GM10847 (cell line): Measurements from ENCODE around the gene ELANE.

Experiments used
- POLR2A ChIP-seq: IDR thresholded peaks from 2 replicates; pipeline ENCODE4 v1.6.1; 2011; ENCODE audit not compliant: insufficient read length; ENCODE audit errors: extremely low read depth

The ELANE gene

GRCh38 chr19:812049-812746 lies 39.9 kb upstream of the ELANE start:
- TF ChIP-seq POLR2A = no peak

GRCh38 chr19:812747-813218 lies 39.3 kb upstream of the ELANE start:
- TF ChIP-seq POLR2A = no peak

GRCh38 chr19:813219-814151 lies 38.6 kb upstream of the ELANE start:
- TF ChIP-seq POLR2A = peak; percentile 15

GRCh38 chr19:814152-815078 lies 37.7 kb upstream of the ELANE start:
- no peak for TF ChIP-seq POLR2A

- no peak for TF ChIP-seq POLR2A
Measured at GRCh38 chr19:815079-815774, 36.9 kb upstream of the ELANE start.

- no peak for TF ChIP-seq POLR2A
Measured at GRCh38 chr19:815775-816499, 36.2 kb upstream of the ELANE start.

- no peak for TF ChIP-seq POLR2A
Measured at GRCh38 chr19:816500-816857, 35.6 kb upstream of the ELANE start.

- TF ChIP-seq POLR2A = no peak
Measured at GRCh38 chr19:821231-821824, 30.8 kb upstream of the ELANE start.

- no peak for TF ChIP-seq POLR2A
Measured at GRCh38 chr19:821825-822503, 30.1 kb upstream of the ELANE start, which contains the start of gene PLPPR3. Gene PLPPR3 (minus strand): TSS chr19:821955. CDS start chr19:821559, 396 bp downstream.

GRCh38 chr19:823565-824121 lies 28.5 kb upstream of the ELANE start:
- no peak for TF ChIP-seq POLR2A

- no peak for TF ChIP-seq POLR2A
Measured at GRCh38 chr19:824885-825284, 27.2 kb upstream of the ELANE start.

GRCh38 chr19:825897-826644 lies 26.0 kb upstream of the ELANE start:
- TF ChIP-seq POLR2A = no peak

GRCh38 chr19:827314-827709 lies 24.8 kb upstream of the ELANE start:
- no peak for TF ChIP-seq POLR2A
